WTC11 (cell line): ENCODE measurements around the gene B3GAT2. TPM values are rescaled to one million over a fixed set of nuclear protein-coding genes. Genes with fewer than 3 reads are reported as not detected.

Experiments used
- ATAC-seq: fragments of 200-7000 bp; cut with Tn5 transposase; 2 replicates; pipeline ENCODE4 v1.10.0; 2021; ENCODE audit warnings: mild to moderate bottlenecking, moderate library complexity
- CTCF ChIA-PET: fragments of 300-600 bp; sonication (Branson Sonifier 250); formaldehyde crosslinking; loops from one replicate; lab custom pipeline; 2021; ENCODE audit warnings: antibody characterized with exemption; lab: Charles Lee
- POLR2A ChIA-PET: fragments of 350-600 bp; sonication (Branson Sonifier 250); formaldehyde crosslinking; loops from one replicate; lab custom pipeline; 2021; ENCODE audit warnings: antibody characterized with exemption; lab: Charles Lee
- DNase-seq: peaks from one replicate; pipeline ENCODE4 v3.0.0; 2021; ENCODE audit warnings: low spot score
- H3K27ac Mint-ChIP-seq: 2 replicates; pipeline ENCODE4 v1.8.0; 2021; ENCODE audit warnings: mixed read lengths
- H3K27me3 Mint-ChIP-seq: 2 replicates; pipeline ENCODE4 v1.8.0; 2021; ENCODE audit warnings: low read depth, mild to moderate bottlenecking, moderate library complexity, mixed read lengths
- H3K36me3 Mint-ChIP-seq: 2 replicates; pipeline ENCODE4 v1.8.0; 2021; ENCODE audit warnings: mixed read lengths
- H3K4me1 Mint-ChIP-seq: 2 replicates; pipeline ENCODE4 v1.8.0; 2022; ENCODE audit warnings: mixed read lengths
- H3K4me3 Mint-ChIP-seq: 2 replicates; pipeline ENCODE4 v1.8.0; 2021; ENCODE audit warnings: mild to moderate bottlenecking, moderate library complexity, mixed read lengths
- H3K9me3 Mint-ChIP-seq: 2 replicates; pipeline ENCODE4 v1.8.0; 2021; ENCODE audit warnings: mixed read lengths
- CBFB ChIP-seq: sonication (generic); formaldehyde crosslinking; IDR thresholded peaks from 2 replicates; pipeline ENCODE4 v1.8.1; 2022; ENCODE audit warnings: mild to moderate bottlenecking, low read depth, missing genetic modification reagents
- EMX1 ChIP-seq: fragments of 250-450 bp; sonication (Bioruptor Pico); IDR thresholded peaks from 2 replicates; pipeline ENCODE4 v1.8.0; 2021; ENCODE audit warnings: mild to moderate bottlenecking
- ETV6 ChIP-seq: sonication (generic); formaldehyde crosslinking; IDR thresholded peaks from 2 replicates; pipeline ENCODE4 v1.8.1; 2022; ENCODE audit warnings: mild to moderate bottlenecking, missing genetic modification reagents
- FOXJ3 ChIP-seq: sonication (generic); formaldehyde crosslinking; IDR thresholded peaks from 2 replicates; pipeline ENCODE4 v1.9.0; 2021; ENCODE audit warnings: missing genetic modification reagents, mild to moderate bottlenecking, borderline replicate concordance
- FOXK1 ChIP-seq: sonication (generic); formaldehyde crosslinking; IDR thresholded peaks from 2 replicates; pipeline ENCODE4 v1.8.0; 2022; ENCODE audit warnings: mild to moderate bottlenecking, moderate library complexity, missing genetic modification reagents
- FOXP1 ChIP-seq: sonication (generic); formaldehyde crosslinking; IDR thresholded peaks from 2 replicates; pipeline ENCODE4 v1.8.0; 2022; ENCODE audit warnings: missing genetic modification reagents, mild to moderate bottlenecking, moderate library complexity, borderline replicate concordance
- NR3C1 ChIP-seq: sonication (generic); formaldehyde crosslinking; conservative IDR thresholded peaks from 2 replicates; pipeline ENCODE4 v1.8.1; 2023; ENCODE audit warnings: low read depth, mild to moderate bottlenecking, missing genetic modification reagents
- RELA ChIP-seq: sonication (generic); formaldehyde crosslinking; IDR thresholded peaks from 2 replicates; pipeline ENCODE4 v1.8.1; 2022; ENCODE audit warnings: missing genetic modification reagents, mild to moderate bottlenecking, borderline replicate concordance
- TEAD4 ChIP-seq: sonication (generic); formaldehyde crosslinking; IDR thresholded peaks from 2 replicates; pipeline ENCODE4 v1.8.0; 2022; ENCODE audit warnings: mild to moderate bottlenecking, missing genetic modification reagents
- ZNF219 ChIP-seq: sonication (generic); formaldehyde crosslinking; IDR thresholded peaks from 2 replicates; pipeline ENCODE4 v1.8.0; 2023; ENCODE audit warnings: missing genetic modification reagents, mild to moderate bottlenecking, borderline replicate concordance
- ZNF396 ChIP-seq: fragments of 250-450 bp; sonication (Bioruptor Pico); IDR thresholded peaks from 2 replicates; pipeline ENCODE4 v1.8.0; 2021; ENCODE audit warnings: mild to moderate bottlenecking, moderate library complexity, borderline replicate concordance
- total RNA-seq: library from RNA; stranded (reverse); gene quantifications from 3 replicates; pipeline ENCODE4 v1.2.3, GENCODE V29; 2021
- TF ChIP-seq, protein P1 (sequence below): sonication (generic); formaldehyde crosslinking; IDR thresholded peaks from 2 replicates; pipeline ENCODE4 v1.8.0; 2023; ENCODE audit warnings: missing genetic modification reagents, mild to moderate bottlenecking, borderline replicate concordance
- TF ChIP-seq, protein P2 (sequence below): sonication (generic); formaldehyde crosslinking; IDR thresholded peaks from 2 replicates; pipeline ENCODE4 v1.8.0; 2022; ENCODE audit warnings: mild to moderate bottlenecking, missing genetic modification reagents
- TF ChIP-seq, protein P3 (sequence below): sonication (generic); formaldehyde crosslinking; IDR thresholded peaks from 2 replicates; pipeline ENCODE4 v1.8.1; 2023; ENCODE audit warnings: mild to moderate bottlenecking, missing genetic modification reagents, moderate library complexity
- TF ChIP-seq, protein P4 (sequence below): sonication (generic); formaldehyde crosslinking; IDR thresholded peaks from 2 replicates; pipeline ENCODE4 v1.8.1; 2023; ENCODE audit warnings: mild to moderate bottlenecking, missing genetic modification reagents, borderline replicate concordance

The B3GAT2 gene
- total RNA-seq, 1 experiment from 2014 or later, result 0.70 TPM

DNA sequence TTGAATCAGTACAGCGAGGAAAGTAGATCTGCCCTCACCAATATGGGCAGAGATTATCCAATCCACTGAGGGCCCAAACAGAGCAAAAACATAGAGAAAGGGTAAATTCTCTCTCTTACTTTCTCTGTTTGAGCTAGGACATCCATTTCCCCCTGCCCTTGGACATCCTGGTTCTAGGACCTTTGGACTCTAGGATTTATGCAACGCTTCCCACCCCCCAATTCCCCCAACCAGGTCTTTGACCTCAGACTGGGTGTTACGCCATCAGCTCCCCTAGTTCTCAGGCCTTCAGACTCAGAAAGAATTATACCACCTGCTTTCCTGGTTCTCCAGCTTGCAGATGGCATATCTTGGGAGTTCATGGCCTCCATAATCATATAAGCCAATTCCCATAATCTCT, 10.2 kb upstream of the B3GAT2 start:
- Mint-ChIP-seq H3K27me3 (no peaks in the 10 kb centered on the region), H3K9me3 (peaks cover 16% of the 10 kb centered on the region), H3K27ac (no peak overlapping the region), H3K4me3 (no peak overlapping the region), H3K4me1 (no peaks in the 10 kb centered on the region), H3K36me3 (no peaks in the 10 kb centered on the region)
- CTCF ChIA-PET, result interaction anchor here (0.9 kb wide), 1 partner anchor 11 kb away, joined by 5 read pairs; no protein-coding TSS in a partner anchor
- ATAC-seq (no peak), DNase-seq (no peak)
- TF ChIP-seq FOXP1, result no peak
- TF ChIP-seq CBFB (CRISPR knock-in tag), result no peak
- POLR2A ChIA-PET, result no interaction called here

DNA sequence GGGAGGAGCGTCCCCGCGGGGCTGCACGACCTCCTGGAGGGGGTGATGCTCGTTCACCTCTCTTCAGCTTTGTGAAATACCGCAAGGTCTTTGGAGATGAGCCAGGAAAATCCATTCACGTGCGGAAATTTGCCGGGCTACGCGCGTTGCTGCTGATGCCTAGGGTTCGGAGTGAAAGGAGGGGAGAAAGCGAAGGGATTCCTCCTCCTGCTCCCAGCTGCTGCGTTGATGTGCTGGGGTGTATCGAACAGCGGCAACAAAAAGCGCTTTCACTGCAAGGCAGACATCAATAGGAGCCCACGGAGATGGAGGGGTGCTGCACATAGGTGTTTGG, 391 bp upstream of the B3GAT2 start:
- H3K4me1 Mint-ChIP-seq, result peaks cover 22% of the 10 kb centered on the region
- POLR2A ChIA-PET, result no interaction called here
- H3K9me3 Mint-ChIP-seq, result peaks cover under 1% of the 10 kb centered on the region; the same call in 1 of the 2 replicates
- no peak for DNase-seq
- H3K27ac Mint-ChIP-seq, result no peak overlapping the region
- no peaks in the 10 kb centered on the region for H3K36me3 Mint-ChIP-seq
- peak overlapping the region; percentile 80 for H3K4me3 Mint-ChIP-seq
- peaks cover 70% of the 10 kb centered on the region for H3K27me3 Mint-ChIP-seq
- CTCF ChIA-PET, result interaction anchor here (0.8 to 4.2 kb wide), 7 partner anchors 55 to 436 kb away, joined by 3 to 40 read pairs (median 10); no protein-coding TSS in a partner anchor
- TF ChIP-seq ZNF396 (CRISPR knock-in tag), result no peak
- TF ChIP-seq, all 79 proteins: peak for 0
- no peak for ATAC-seq

DNA sequence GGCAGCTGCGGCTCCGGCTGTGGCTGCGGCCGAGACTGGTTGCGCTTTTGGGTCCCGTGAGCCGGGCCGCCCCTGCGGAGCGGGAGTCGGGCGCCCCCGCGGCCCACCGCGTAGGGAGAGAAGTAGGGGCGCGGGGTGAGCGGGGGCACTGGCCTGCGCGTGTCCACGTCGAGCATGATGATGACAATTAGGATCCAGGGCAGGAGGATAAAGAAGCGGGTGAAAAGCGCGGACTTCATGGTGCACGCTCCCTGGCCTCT, 739 bp downstream of the B3GAT2 start:
- ChIA-PET POLR2A (interaction anchor here (1.0 to 1.3 kb wide), 2 partner anchors 72 to 411 kb away, joined by 3 read pairs; no protein-coding TSS in a partner anchor), CTCF (interaction anchor here (0.6 to 4.2 kb wide), 39 partner anchors 11 to 1689 kb away, joined by 3 to 40 read pairs (median 4); partner anchors contain the start of genes FAM135A, SDHAF4 and SMAP1)
- TF ChIP-seq NR3C1 (CRISPR knock-in tag) (peak; percentile 12; the same call in 1 of the 2 replicates), FOXJ3 (CRISPR knock-in tag) (no peak), TEAD4 (0 out of 2 replicates have a peak, but pooled peaks have one; percentile 31), FOXK1 (no peak), ETV6 (peak; percentile 76; the same call in 1 of the 2 replicates), ZNF219 (CRISPR knock-in tag) (peak; percentile 36; the same call in 1 of the 2 replicates)
- TF ChIP-seq, protein P1, sequence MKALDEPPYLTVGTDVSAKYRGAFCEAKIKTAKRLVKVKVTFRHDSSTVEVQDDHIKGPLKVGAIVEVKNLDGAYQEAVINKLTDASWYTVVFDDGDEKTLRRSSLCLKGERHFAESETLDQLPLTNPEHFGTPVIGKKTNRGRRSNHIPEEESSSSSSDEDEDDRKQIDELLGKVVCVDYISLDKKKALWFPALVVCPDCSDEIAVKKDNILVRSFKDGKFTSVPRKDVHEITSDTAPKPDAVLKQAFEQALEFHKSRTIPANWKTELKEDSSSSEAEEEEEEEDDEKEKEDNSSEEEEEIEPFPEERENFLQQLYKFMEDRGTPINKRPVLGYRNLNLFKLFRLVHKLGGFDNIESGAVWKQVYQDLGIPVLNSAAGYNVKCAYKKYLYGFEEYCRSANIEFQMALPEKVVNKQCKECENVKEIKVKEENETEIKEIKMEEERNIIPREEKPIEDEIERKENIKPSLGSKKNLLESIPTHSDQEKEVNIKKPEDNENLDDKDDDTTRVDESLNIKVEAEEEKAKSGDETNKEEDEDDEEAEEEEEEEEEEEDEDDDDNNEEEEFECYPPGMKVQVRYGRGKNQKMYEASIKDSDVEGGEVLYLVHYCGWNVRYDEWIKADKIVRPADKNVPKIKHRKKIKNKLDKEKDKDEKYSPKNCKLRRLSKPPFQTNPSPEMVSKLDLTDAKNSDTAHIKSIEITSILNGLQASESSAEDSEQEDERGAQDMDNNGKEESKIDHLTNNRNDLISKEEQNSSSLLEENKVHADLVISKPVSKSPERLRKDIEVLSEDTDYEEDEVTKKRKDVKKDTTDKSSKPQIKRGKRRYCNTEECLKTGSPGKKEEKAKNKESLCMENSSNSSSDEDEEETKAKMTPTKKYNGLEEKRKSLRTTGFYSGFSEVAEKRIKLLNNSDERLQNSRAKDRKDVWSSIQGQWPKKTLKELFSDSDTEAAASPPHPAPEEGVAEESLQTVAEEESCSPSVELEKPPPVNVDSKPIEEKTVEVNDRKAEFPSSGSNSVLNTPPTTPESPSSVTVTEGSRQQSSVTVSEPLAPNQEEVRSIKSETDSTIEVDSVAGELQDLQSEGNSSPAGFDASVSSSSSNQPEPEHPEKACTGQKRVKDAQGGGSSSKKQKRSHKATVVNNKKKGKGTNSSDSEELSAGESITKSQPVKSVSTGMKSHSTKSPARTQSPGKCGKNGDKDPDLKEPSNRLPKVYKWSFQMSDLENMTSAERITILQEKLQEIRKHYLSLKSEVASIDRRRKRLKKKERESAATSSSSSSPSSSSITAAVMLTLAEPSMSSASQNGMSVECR (CRISPR knock-in tag), result peak; percentile 18; the same call in 1 of the 2 replicates
- TF ChIP-seq, protein P2, sequence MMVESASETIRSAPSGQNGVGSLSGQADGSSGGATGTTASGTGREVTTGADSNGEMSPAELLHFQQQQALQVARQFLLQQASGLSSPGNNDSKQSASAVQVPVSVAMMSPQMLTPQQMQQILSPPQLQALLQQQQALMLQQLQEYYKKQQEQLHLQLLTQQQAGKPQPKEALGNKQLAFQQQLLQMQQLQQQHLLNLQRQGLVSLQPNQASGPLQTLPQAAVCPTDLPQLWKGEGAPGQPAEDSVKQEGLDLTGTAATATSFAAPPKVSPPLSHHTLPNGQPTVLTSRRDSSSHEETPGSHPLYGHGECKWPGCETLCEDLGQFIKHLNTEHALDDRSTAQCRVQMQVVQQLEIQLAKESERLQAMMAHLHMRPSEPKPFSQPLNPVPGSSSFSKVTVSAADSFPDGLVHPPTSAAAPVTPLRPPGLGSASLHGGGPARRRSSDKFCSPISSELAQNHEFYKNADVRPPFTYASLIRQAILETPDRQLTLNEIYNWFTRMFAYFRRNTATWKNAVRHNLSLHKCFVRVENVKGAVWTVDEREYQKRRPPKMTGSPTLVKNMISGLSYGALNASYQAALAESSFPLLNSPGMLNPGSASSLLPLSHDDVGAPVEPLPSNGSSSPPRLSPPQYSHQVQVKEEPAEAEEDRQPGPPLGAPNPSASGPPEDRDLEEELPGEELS (CRISPR knock-in tag), result 0 out of 2 replicates have a peak, but pooled peaks have one; percentile 4
- Mint-ChIP-seq H3K4me1 (peaks cover 26% of the 10 kb centered on the region), H3K4me3 (peak overlapping the region; percentile 80), H3K27me3 (peaks cover 70% of the 10 kb centered on the region), H3K36me3 (no peaks in the 10 kb centered on the region), H3K27ac (no peak overlapping the region), H3K9me3 (no peaks in the 10 kb centered on the region)
- no peak for DNase-seq
- ATAC-seq, result no peak; the same call in 1 of the 2 replicates

DNA sequence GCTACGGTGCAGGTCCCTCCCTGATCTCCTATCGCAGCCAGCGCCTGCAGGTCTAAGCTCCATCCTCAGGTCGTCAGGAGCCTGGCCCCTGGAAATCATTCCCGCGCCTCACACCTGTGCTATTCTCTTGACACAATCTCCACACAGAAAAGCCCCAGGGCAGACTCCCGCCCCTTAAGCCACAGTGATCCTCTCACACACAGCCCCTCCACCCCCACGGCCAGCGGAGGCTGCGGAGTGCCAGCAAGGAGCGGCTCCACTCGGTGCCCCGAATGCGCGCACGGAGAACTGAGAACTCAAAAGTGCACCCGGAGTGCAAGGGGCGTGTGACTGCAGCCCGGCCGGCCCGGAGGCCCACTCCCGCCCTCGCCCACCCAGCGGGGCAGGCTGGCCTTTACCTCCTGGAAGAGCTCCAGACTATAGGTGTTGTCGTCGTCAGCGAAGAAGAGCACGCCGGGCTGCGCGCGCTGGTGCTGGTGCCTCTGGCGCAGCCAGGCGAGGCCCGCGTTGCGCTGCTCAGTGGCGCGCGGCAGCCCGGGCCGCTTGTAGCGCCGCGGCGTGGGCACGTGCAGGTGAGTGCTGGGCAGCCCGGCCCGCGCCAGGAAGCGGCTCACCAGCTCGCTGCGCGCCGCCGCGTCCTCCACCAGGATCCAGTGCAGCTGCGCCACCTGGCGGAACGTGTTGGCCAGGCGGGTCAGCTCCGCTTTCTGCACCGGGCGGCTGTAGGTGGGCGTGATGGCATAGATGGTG, 1.2 kb downstream of the B3GAT2 start:
- no peaks in the 10 kb centered on the region for H3K36me3 Mint-ChIP-seq
- peak overlapping the region; percentile 80 for H3K4me3 Mint-ChIP-seq
- peak; percentile 84 for ATAC-seq
- H3K9me3 Mint-ChIP-seq, result no peaks in the 10 kb centered on the region
- DNase-seq, result peak; percentile 97
- CTCF ChIA-PET, result interaction anchor here (0.6 to 4.2 kb wide), 50 partner anchors 12 to 1690 kb away, joined by 3 to 40 read pairs (median 4); partner anchors contain the start of genes FAM135A, SDHAF4 and SMAP1
- POLR2A ChIA-PET, result interaction anchor here (1.0 to 1.3 kb wide), 2 partner anchors 71 to 410 kb away, joined by 3 read pairs; no protein-coding TSS in a partner anchor
- no peak overlapping the region for H3K27ac Mint-ChIP-seq
- peaks cover 26% of the 10 kb centered on the region for H3K4me1 Mint-ChIP-seq
- peaks cover 70% of the 10 kb centered on the region for H3K27me3 Mint-ChIP-seq
- TF ChIP-seq, protein P3, sequence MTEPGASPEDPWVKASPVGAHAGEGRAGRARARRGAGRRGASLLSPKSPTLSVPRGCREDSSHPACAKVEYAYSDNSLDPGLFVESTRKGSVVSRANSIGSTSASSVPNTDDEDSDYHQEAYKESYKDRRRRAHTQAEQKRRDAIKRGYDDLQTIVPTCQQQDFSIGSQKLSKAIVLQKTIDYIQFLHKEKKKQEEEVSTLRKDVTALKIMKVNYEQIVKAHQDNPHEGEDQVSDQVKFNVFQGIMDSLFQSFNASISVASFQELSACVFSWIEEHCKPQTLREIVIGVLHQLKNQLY (CRISPR knock-in tag), result peak; percentile 82; the same call in 1 of the 2 replicates
- TF ChIP-seq EMX1 (CRISPR knock-in tag), result no peak
- TF ChIP-seq RELA (CRISPR knock-in tag), result peak; percentile 94
- TF ChIP-seq, protein P4, sequence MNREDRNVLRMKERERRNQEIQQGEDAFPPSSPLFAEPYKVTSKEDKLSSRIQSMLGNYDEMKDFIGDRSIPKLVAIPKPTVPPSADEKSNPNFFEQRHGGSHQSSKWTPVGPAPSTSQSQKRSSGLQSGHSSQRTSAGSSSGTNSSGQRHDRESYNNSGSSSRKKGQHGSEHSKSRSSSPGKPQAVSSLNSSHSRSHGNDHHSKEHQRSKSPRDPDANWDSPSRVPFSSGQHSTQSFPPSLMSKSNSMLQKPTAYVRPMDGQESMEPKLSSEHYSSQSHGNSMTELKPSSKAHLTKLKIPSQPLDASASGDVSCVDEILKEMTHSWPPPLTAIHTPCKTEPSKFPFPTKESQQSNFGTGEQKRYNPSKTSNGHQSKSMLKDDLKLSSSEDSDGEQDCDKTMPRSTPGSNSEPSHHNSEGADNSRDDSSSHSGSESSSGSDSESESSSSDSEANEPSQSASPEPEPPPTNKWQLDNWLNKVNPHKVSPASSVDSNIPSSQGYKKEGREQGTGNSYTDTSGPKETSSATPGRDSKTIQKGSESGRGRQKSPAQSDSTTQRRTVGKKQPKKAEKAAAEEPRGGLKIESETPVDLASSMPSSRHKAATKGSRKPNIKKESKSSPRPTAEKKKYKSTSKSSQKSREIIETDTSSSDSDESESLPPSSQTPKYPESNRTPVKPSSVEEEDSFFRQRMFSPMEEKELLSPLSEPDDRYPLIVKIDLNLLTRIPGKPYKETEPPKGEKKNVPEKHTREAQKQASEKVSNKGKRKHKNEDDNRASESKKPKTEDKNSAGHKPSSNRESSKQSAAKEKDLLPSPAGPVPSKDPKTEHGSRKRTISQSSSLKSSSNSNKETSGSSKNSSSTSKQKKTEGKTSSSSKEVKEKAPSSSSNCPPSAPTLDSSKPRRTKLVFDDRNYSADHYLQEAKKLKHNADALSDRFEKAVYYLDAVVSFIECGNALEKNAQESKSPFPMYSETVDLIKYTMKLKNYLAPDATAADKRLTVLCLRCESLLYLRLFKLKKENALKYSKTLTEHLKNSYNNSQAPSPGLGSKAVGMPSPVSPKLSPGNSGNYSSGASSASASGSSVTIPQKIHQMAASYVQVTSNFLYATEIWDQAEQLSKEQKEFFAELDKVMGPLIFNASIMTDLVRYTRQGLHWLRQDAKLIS (CRISPR knock-in tag), result peak; percentile 76; the same call in 1 of the 2 replicates
- 0 out of 2 replicates have a peak, but pooled peaks have one; percentile 39 for TF ChIP-seq ZNF219 (CRISPR knock-in tag)
